Stimulated activated CD4-positive, alpha-beta T cell treated with anti-CD3 and anti-CD28 coated beads, Interleukin-4, amount 100 ng/mL, for 24 hours (primary cell): Measurements from ENCODE around the gene ZMIZ1.
"Not testable (repeated sequence)": the region's sequence is repeated elsewhere in the genome, so short reads cannot be mapped to it uniquely, and the experiment has no call there.

Experiments used
- DNase-seq: peaks from one replicate; pipeline ENCODE4 v3.0.0-alpha.2; 2020

The ZMIZ1 gene

GRCh38 chr10:79274279-79275104 lies 205.7 kb downstream of the ZMIZ1 start:
- DNase-seq = no peak

DNA sequence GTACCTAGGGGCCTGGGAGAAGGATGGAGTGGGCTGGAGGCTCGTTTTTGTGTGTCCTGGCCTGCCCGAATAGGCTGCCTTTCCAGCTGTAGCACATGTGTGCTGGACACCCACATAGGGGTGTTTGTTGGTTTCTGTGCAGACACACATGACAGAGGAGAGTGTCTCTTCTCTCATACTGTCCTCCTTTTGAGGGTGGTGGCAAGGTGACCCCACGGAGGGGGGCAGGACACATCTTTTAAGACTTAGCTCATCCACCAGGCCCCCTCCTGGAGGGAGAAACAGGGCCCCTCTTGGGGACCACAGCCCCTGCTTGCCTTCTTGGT lies 206.3 kb downstream of the ZMIZ1 start:
- DNase-seq = no peak

DNA sequence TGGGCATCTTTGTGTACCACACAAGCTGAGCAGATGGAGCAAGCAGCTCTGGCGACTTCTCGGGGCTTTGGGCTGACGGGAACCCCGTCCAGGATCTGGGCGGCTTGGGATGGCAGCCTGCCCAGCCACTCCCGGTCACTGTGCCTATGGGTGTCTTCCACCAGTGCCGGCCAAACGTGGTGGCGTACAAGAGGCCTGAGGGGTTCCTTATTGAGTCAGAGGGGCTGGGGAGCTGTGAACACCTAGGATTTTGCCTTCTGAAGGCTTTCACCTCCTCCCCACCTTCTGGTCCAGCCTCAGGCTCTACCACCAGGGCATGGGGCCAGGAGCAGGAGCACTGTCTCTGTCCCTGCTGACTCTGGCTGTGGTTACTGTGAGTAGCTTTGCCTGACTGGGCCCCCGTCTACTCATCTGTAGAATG lies 206.7 kb downstream of the ZMIZ1 start:
- no peak for DNase-seq

- no peak for DNase-seq
Observed at GRCh38 chr10:79277579-79278269, 209.0 kb downstream of the ZMIZ1 start.

DNA sequence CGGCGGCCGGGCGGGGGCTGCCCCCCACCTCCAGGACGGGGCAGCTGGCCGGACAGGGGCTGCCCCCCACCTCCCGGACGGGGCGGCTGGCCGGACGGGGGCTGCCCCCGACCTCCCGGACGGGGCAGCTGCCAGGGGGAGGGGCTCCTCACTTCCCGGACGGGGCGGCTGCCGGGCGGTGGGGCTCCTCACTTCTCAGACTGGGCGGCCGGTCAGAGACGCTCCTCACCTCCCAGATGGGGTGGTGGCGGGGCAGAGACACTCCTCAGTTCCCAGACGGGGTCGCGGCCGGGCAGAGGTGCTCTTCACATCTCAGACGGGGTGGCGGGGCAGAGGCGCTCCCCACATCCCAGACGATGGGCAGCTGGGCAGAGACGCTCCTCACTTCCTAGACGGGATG lies 210.3 kb downstream of the ZMIZ1 start:
- DNase-seq = not testable (repeated sequence)

GRCh38 chr10:79280956-79281355 lies 212.2 kb downstream of the ZMIZ1 start:
- DNase-seq = no peak

GRCh38 chr10:79282388-79282787 lies 213.6 kb downstream of the ZMIZ1 start:
- DNase-seq = no peak

- DNase-seq = no peak
Observed at GRCh38 chr10:79283616-79284015, 214.8 kb downstream of the ZMIZ1 start.

DNA sequence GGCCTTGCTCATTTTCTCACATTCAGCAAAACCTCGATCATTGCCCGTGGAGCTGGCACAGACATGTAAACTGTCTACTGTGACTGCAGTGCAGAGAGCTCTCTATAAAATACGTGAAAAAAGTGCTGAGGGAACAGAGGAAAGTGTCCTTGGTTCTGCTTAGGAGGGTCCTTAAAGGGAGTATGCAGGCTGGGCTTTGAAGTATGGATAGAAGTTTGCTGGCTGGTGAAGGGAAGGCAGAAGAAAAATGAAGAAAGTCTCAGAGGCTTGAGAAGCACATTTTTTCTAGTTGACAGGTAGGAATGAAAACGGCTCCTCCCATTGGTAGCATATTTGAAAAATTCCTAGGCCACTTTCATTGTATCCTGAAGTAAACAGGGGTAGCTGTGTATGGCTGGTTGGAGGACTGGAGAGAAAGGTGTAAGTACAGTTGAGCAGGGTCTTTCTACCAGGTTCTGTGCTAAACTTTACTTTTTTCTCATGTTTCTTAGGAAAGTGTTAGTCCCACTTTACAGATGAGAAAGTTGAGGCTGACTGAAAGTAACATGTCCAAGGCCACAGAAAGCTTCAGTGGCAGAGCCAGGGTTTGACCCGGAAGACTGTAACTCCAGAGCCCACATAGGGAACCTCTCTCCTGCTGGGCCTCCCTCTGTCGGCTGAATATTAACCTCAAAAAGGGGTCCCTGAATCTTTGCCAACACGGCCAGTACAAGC lies 215.5 kb downstream of the ZMIZ1 start:
- DNase-seq = no peak

- peak; percentile 45 for DNase-seq
Observed at GRCh38 chr10:79285315-79286197, 216.8 kb downstream of the ZMIZ1 start.

DNA sequence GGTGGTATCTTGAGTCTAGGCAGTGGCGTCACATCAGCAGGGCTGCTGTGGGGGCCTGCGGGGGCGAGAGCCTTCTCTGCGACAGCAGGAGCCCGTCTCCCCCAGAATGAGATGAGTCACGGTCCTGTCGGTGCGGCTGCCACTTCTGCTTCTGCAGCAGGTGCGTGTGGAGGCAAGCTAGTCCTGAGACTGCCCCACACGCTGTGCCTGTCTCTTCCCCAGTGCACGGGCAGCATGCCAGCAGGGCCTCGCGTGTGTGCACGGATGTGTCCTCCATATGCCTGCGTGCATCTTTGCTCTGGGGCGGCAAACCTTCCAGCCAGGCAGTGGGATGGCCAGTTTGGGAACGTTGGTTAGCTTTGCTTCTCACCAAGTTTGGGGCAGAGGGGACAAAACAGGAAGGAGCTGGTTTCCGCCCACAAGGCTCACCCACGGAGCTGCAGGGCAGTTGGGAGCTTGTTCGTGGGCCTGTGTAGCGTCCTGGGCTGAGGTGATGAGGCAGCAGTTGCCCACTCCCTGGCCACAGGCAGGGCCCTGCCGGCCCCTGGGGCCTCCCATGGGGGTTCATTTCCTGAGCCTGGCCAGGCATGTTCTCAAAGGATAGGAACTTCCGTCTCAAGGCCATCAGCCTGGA lies 217.7 kb downstream of the ZMIZ1 start:
- DNase-seq = peak; percentile 74

GRCh38 chr10:79287973-79288723 lies 219.4 kb downstream of the ZMIZ1 start:
- DNase-seq = no peak

- DNase-seq = no peak
Observed at GRCh38 chr10:79289801-79290200, 221.0 kb downstream of the ZMIZ1 start.

GRCh38 chr10:79292026-79292766 lies 223.4 kb downstream of the ZMIZ1 start:
- DNase-seq = no peak

DNA sequence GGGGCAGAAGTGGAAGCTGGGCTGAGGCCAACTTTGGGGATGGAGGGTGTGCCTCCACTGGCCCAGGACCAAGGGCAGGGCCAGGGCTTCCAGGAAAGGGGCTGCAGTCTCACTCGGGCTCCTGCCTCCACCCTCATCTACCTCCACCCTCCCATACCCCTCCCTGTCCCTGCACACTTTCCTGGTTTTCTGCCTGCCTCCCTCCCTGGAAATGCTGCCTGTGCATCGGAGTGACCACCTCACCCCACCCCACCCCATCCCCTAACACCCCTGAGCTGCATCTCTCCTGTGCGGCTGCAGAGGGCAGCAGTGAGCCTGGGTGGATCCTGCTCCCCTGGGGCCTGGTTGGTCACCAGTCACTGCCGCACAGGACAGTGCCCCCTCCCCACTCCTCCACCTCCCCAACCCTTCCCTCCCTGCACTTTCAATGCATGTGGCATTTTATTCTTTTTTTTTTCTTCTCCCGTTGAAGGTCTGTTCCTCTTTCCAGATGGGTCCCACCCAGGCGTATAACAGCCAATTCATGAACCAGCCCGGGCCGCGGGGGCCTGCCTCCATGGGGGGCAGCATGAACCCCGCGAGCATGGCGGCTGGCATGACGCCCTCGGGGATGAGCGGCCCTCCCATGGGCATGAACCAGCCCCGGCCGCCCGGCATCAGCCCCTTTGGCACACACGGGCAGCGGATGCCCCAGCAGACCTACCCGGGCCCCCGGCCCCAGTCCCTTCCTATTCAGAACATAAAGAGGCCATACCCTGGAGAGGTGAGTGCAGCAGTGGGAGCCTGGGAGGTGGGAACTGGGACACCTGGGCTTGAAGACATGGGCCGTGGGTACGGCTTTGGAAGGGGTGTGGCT lies 224.4 kb downstream of the ZMIZ1 start:
- peak; percentile 50 for DNase-seq

DNA sequence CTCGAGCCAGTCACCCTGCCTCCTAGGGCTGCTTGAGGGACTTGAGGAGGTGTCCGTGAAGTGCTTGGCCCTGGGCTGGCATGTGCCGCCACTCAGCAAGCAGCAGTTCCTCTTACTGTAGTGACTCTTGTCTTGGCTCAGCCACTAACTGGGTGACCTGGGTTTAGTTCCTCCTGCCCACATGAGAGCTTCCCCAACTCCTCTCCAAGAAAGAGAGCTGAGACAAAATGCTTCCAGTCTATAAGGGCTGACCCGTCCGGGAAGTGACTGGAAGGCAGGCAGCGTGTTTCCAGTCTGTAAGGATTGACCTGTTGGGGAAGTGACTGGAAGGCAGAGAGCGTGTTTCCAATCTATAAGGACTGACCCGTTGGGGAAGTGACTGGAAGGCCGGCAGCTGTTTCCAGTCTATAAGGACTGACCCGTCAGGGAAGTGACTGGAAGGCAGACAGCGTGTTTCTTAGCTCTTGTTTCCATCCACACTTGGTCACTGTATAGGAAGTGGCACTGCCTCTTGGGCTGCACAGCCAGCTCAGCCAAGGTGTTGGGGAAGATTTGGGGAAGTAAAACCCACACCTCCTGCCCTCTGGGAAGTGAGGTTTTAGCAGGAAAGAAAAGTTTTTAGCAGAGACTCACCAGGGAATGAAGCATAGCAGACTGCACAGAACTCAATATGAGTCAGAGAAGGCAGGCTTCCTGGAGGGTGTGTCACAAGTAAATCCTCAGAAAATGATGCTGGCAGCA lies 225.2 kb downstream of the ZMIZ1 start:
- DNase-seq = no peak

- no peak for DNase-seq
Observed at GRCh38 chr10:79295563-79295962, 226.8 kb downstream of the ZMIZ1 start.

GRCh38 chr10:79296431-79296830 lies 227.7 kb downstream of the ZMIZ1 start:
- DNase-seq = no peak
